Fibroblast of lung (primary cell): ENCODE data around the gene CCKAR. TPM values are rescaled to one million over a fixed set of nuclear protein-coding genes. Genes with fewer than 3 reads are reported as not detected.

Experiments
- DNase-seq, 2 donors: peaks; one replicate each; pipeline versions ENCODE4 v3.0.0 to v3.0.0-alpha.2; 2010; ENCODE audit warnings: low read depth in 2 of 2
- H2AFZ ChIP-seq: 2 replicates; pipeline ENCODE4 v1.5.1; 2012; ENCODE audit warnings: low read length, control low read depth, inconsistent platforms
- H3K27ac ChIP-seq: 2 replicates; pipeline ENCODE4 v1.5.1; 2011; ENCODE audit warnings: low read length, control low read depth; ENCODE audit not compliant: insufficient read depth
- H3K27me3 ChIP-seq: 2 replicates; pipeline ENCODE4 v1.5.1; 2011; ENCODE audit warnings: mild to moderate bottlenecking, low read length; ENCODE audit not compliant: control insufficient read depth, insufficient read depth
- H3K36me3 ChIP-seq: 2 replicates; pipeline ENCODE4 v1.5.1; 2011; ENCODE audit warnings: low read length; ENCODE audit not compliant: control insufficient read depth, insufficient read depth
- H3K4me1 ChIP-seq: 2 replicates; pipeline ENCODE4 v1.5.1; 2011; ENCODE audit warnings: low read length; ENCODE audit not compliant: control insufficient read depth, insufficient read depth; ENCODE audit errors: extremely low read depth
- H3K4me2 ChIP-seq: 2 replicates; pipeline ENCODE4 v1.5.1; 2011; ENCODE audit warnings: low read length, control low read depth; ENCODE audit not compliant: insufficient read depth; ENCODE audit errors: extremely low read depth
- H3K4me3 ChIP-seq, 4 experiments: fragments of 200-600 bp in 1 of 4; sonication (generic) in 1 of 4; replicated peaks in 1 of 4; 2 replicates each; pipeline ENCODE4 v1.5.1; 2011 to 2016; ENCODE audit warnings: low read length in 4 of 4, low read depth in 3 of 4, mild to moderate bottlenecking in 3 of 4, control low read depth in 2 of 4, inconsistent platforms in 1 of 4, mixed read lengths in 1 of 4; ENCODE audit not compliant: insufficient read depth in 1 of 4; ENCODE audit errors: control extremely low read depth in 1 of 4
- H3K79me2 ChIP-seq: 2 replicates; pipeline ENCODE4 v1.5.1; 2012; ENCODE audit warnings: mild to moderate bottlenecking, low read length, inconsistent platforms; ENCODE audit not compliant: control insufficient read depth, insufficient read depth
- H3K9ac ChIP-seq: 2 replicates; pipeline ENCODE4 v1.5.1; 2011; ENCODE audit warnings: mild to moderate bottlenecking, low read length, control low read depth; ENCODE audit not compliant: insufficient read depth
- H3K9me3 ChIP-seq: 2 replicates; pipeline ENCODE4 v1.5.1; 2012; ENCODE audit warnings: low read depth, low read length; ENCODE audit not compliant: control insufficient read depth, insufficient read depth
- H4K20me1 ChIP-seq: 2 replicates; pipeline ENCODE4 v1.5.1; 2011; ENCODE audit warnings: low read length; ENCODE audit not compliant: control insufficient read depth, insufficient read depth; ENCODE audit errors: extremely low read depth
- CTCF ChIP-seq, 2 donors: IDR thresholded peaks in 1 of 2; conservative IDR thresholded peaks in 1 of 2; 1 replicate in 1 of 2; 2 replicates in 1 of 2; pipeline ENCODE4 v1.5.1; 2011 to 2012; ENCODE audit warnings: low read length in 2 of 2, control low read depth in 1 of 2, inconsistent platforms in 1 of 2, low read depth in 1 of 2, mild to moderate bottlenecking in 1 of 2
- EZH2 ChIP-seq: IDR thresholded peaks from 2 replicates; pipeline ENCODE4 v1.5.1; 2012; ENCODE audit warnings: low read length, control low read depth, mild to moderate bottlenecking; ENCODE audit errors: missing control alignments
- polyA plus RNA-seq, 2 donors: library from polyadenylated mRNA; depleted of rRNA in 1 of 2; stranded (reverse) in 1 of 2; unstranded in 1 of 2; fragments of >200 nt; gene quantifications; 2 replicates each; pipeline ENCODE4 v1.2.1, GENCODE V29; 2011 to 2012; ENCODE audit warnings: missing spikeins in 1 of 2
- total RNA-seq: library from RNA; depleted of rRNA; stranded (reverse); fragments of >200 nt; gene quantifications from 2 replicates; pipeline ENCODE4 v1.2.1, GENCODE V29; 2014

The CCKAR gene
- total and polyA plus RNA-seq, 2 donors (not counting 1 experiment from before 2014, with no cell fraction given): 0.59 to 0.83 TPM

GRCh38 chr4:26525136-26525770 is 35.0 kb upstream of the CCKAR start:
- Histone ChIP-seq H3K27ac (no peak overlapping the region), H2AFZ (no peak overlapping the region), H3K4me3 (no peak overlapping the region), H4K20me1 (no peaks in the 10 kb centered on the region), H3K4me2 (peak overlapping the region; percentile 2), H3K27me3 (no peaks in the 10 kb centered on the region), H3K9ac (no peak overlapping the region), H3K4me1 (peaks cover 2% of the 10 kb centered on the region), H3K36me3 (no peaks in the 10 kb centered on the region), H3K79me2 (no peaks in the 10 kb centered on the region), H3K9me3 (no peaks in the 10 kb centered on the region)
- TF ChIP-seq EZH2: no peak
- no peak for TF ChIP-seq CTCF (conservative IDR thresholded peaks at IDR 0.05 in 1 of 2, IDR thresholded peaks at IDR 0.05 in 1 of 2; ENCODE audit: low read depth in 1 of 2, low read length in 2 of 2)
- DNase-seq: peak; percentile 31 to 87

GRCh38 chr4:26524011-26524410 is 33.7 kb upstream of the CCKAR start:
- Histone ChIP-seq H3K4me2 (no peak overlapping the region), H3K4me3 (no peak overlapping the region), H3K27ac (no peak overlapping the region), H3K4me1 (peaks cover 2% of the 10 kb centered on the region), H3K79me2 (no peaks in the 10 kb centered on the region), H3K9me3 (no peaks in the 10 kb centered on the region), H3K36me3 (no peaks in the 10 kb centered on the region), H4K20me1 (no peaks in the 10 kb centered on the region), H3K9ac (no peak overlapping the region), H3K27me3 (no peaks in the 10 kb centered on the region), H2AFZ (no peak overlapping the region)
- TF ChIP-seq CTCF (conservative IDR thresholded peaks at IDR 0.05 in 1 of 2, IDR thresholded peaks at IDR 0.05 in 1 of 2; ENCODE audit: low read depth in 1 of 2, low read length in 2 of 2) (no peak), EZH2 (no peak)
- no peak for DNase-seq

- no peaks in the 10 kb centered on the region for H3K27me3 ChIP-seq
- no peaks in the 10 kb centered on the region for H3K79me2 ChIP-seq
- no peak overlapping the region for H3K4me3 ChIP-seq
- peaks cover 2% of the 10 kb centered on the region for H3K4me1 ChIP-seq
- no peaks in the 10 kb centered on the region for H4K20me1 ChIP-seq
- H3K27ac ChIP-seq: no peak overlapping the region
- peak in 1 of 2 donors; percentile 84 for DNase-seq
- H3K9me3 ChIP-seq: no peaks in the 10 kb centered on the region
- H3K9ac ChIP-seq: no peak overlapping the region
- no peak overlapping the region for H3K4me2 ChIP-seq
- TF ChIP-seq EZH2: no peak
- TF ChIP-seq CTCF (conservative IDR thresholded peaks at IDR 0.05 in 1 of 2, IDR thresholded peaks at IDR 0.05 in 1 of 2; ENCODE audit: low read depth in 1 of 2, low read length in 2 of 2): no peak
- H2AFZ ChIP-seq: no peak overlapping the region
- no peaks in the 10 kb centered on the region for H3K36me3 ChIP-seq
These were observed 32.2 kb upstream of the CCKAR start for GRCh38 chr4:26522478-26522877.
